ENCODE results near the gene YES1.
A peak's percentile ranks its signal among the peaks of the same experiment; 100 is the strongest.
"Not testable (repeated sequence)": the region's sequence is repeated elsewhere in the genome, so short reads cannot be mapped to it uniquely, and the experiment has no call there.

The YES1 gene

GRCh38 chr18:824179-824578 lies 12.1 kb upstream of the YES1 start:
- no peak for DNase-seq (ENCODE audit: low read depth in 3 of 3)

- no peak for DNase-seq (ENCODE audit: low read depth in 3 of 3)
Measured at GRCh38 chr18:820591-821165, 8.6 kb upstream of the YES1 start.

- no peak for DNase-seq (ENCODE audit: low read depth in 3 of 3)
Measured at GRCh38 chr18:816869-817268, 4.8 kb upstream of the YES1 start.

GRCh38 chr18:816088-816653 lies 4.1 kb upstream of the YES1 start:
- no peak for DNase-seq (ENCODE audit: low read depth in 3 of 3)

- DNase-seq (ENCODE audit: low read depth in 3 of 3) = no peak
Measured at GRCh38 chr18:815353-815752, 3.3 kb upstream of the YES1 start.

GRCh38 chr18:814300-815084 lies 2.5 kb upstream of the YES1 start:
- no peak for DNase-seq (ENCODE audit: low read depth in 3 of 3)

DNA sequence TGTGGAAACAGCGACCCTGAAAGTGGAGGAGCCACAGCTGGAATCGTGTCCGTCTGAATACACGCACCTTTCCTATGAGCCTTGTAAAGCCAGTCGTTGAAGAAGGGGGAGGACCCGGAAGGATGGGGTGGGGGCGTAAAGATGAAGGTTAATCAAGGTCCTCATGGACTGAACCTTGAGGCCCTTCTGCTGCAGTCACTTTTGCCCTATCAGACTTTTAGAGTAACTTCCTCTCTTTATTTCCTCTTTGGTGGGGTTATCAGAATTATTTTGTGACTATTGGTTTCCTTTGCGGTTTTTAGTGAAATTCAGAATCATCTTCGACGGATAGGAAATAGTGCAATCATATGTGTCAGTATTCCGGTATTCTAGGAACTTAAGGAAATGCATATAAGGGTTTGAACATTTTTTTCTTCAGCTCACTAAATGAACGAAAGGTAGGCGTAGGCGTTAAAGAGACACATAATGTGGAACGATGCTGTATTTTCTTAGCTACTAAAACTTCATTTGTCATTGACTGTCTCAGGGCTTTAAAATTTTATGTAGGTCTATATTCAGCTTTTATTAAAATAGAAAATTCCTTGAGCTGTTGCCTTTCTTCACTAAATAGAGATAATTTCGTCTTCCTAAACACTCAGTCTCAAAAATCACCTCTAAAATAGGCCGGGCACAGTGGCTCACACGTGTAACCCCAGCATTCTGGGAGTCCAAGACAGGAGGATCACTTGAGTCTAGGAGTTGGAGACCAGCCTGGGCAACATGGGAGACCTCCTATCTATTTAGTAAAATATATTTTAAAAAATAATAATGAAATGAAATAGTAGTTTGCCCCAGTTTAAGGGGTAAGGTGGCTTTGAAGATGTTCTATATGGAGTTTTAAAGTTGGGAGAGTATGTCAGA lies 1.4 kb upstream of the YES1 start:
- DNase-seq (ENCODE audit: low read depth in 3 of 3) = peak; percentile 35 to 54 (median 53)

DNA sequence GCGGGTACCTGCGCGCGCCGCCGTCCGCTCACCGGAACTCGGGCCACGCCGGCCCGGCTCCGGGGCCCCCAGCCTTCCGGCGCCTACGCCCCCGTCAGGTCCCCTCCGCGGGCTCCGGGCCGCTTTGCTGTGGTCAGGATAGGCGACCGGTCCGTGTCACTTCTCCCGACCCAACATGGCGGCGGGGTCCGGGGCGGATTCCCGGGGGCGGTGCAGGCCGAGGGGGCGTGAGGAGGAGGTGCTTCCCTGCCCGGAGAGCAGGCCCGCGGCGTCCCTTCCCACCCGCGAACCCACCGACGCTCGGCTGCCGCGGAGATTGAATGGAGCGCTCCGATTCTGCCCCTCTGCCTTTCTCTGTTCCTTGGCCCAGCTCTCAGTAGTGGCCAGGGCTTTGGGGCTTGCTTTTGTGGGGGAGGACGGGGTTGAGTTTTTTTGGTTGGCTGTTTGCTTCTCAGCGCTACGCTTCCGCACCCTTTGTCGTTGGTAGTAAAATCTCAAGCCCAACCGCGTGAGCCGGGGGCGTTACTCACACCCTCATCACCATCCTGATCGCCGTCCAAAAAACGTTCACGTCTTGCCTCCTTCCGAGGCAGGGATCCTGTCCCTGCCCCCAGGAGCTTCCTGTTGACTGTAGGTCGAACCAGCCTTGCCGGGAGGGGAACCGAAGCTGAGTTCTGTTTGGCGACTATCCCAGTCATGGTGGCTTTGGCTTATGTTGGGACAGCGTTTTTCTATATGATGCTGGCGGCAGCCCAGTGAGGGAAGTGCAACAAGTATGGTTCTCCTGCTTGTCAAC lies 532 bp upstream of the YES1 start:
- DNase-seq (ENCODE audit: low read depth in 3 of 3) = peak; percentile 58 to 71 (median 65)

- no peak for DNase-seq (ENCODE audit: low read depth in 3 of 3)
Measured at GRCh38 chr18:811182-811891, 705 bp downstream of the YES1 start.

DNA sequence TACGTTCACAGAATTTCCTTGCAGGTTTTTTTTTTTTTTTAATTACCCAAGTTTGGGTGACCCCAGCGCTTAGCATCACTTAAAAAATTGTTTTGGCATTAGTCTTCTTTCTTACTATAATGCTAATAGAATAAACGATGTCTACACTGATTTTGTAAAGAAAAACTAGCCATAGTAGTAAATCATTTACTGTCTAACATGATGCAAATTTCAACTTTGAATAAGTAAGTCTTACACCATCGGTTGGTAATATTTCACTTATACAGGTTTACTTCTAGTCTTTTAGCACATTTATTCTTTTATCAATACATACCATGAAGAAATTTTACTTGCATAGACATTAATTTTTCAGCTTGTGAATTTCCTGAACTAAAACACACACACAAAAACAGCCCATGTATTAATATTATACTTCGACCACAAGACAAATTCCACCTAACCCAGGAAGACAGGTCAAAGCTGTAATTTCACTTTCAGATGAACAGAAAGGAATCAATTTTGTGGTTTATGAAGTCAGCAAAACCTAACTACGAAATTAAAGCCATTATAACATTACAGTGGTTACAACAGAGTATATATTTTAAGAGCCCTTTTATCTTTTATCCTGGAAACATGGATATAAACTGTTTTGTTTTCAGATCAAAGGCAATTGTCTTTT lies 1.9 kb downstream of the YES1 start:
- DNase-seq (ENCODE audit: low read depth in 3 of 3) = no peak

- DNase-seq (ENCODE audit: low read depth in 3 of 3) = not testable (repeated sequence)
Measured at GRCh38 chr18:809228-809627, 2.8 kb downstream of the YES1 start.

DNA sequence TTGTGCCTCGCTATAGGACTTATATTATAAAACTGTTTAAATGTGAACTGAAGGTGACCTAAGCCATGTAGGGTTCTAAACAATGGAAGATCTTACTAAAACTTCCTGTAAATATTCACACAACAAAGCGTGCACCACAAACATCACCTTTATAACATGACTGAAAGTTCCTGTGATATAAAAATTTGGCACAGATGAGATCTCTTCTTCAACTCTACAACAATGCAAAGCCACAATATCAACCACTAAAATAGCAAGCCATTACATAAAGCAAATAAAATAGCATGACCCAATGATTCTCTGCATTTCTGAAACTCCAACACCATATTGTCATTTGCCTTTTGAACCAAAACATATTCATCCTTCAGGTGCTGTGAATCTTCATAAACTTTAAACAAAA lies 3.5 kb downstream of the YES1 start:
- no peak for DNase-seq (ENCODE audit: low read depth in 3 of 3)

GRCh38 chr18:808086-808485 lies 4.0 kb downstream of the YES1 start:
- no peak for DNase-seq (ENCODE audit: low read depth in 3 of 3)

GRCh38 chr18:805755-806110 lies 6.3 kb downstream of the YES1 start:
- no peak for DNase-seq (ENCODE audit: low read depth in 3 of 3)

- no peak for DNase-seq (ENCODE audit: low read depth in 3 of 3)
Measured at GRCh38 chr18:805008-805754, 6.9 kb downstream of the YES1 start.

DNA sequence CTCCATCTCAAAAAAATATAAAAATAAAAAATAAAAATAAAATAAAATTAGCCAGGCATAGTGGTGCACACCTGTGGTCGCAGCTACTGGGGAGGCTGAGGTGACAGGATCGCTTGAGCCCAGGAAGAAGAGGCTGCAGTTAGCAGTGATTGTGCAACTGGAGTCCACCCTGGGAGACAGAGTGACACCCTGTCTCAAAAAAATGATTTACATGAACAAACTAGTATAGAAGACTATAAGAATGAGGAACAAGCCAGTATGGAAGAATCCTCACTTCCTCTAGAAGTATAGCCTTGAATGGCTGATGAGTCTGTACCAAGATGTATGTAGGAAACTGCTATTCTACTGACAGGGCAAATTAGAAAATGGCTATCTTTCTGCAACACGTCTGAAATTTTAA lies 10.9 kb downstream of the YES1 start:
- DNase-seq (ENCODE audit: low read depth in 3 of 3) = no peak

- no peak for DNase-seq (ENCODE audit: low read depth in 3 of 3)
Measured at GRCh38 chr18:799943-800342, 12.1 kb downstream of the YES1 start.

GRCh38 chr18:795383-795782 lies 16.7 kb downstream of the YES1 start:
- DNase-seq (ENCODE audit: low read depth in 3 of 3) = not testable (repeated sequence)

GRCh38 chr18:789397-789796 lies 22.6 kb downstream of the YES1 start:
- DNase-seq (ENCODE audit: low read depth in 3 of 3) = no peak

DNA sequence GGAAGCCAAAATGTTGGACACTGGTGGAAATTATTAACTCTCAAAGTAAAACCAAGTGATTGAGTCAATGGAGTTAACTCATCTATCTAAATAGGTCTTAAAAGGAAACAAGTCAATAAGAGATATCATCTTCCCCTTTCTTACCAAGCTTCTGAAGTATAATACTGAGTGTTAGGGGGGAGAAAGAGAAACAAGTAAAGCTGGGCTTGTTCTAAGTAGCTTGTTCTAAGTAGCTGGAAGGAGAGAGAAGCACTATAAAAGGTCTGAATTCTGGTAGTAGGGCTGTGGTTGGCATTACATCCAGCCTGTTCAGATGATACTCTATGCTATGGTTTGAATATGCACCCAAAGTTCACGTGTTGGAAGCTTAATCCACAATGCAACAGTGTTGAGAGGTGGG lies 26.8 kb downstream of the YES1 start:
- no peak for DNase-seq (ENCODE audit: low read depth in 3 of 3)

Measured in stimulated activated CD4-positive, alpha-beta T cell treated with anti-CD3 and anti-CD28 coated beads, TNF-alpha, amount 100 ng/mL, for 4 hours (primary cell).